Measurements from ENCODE around the gene BCL2.

DNA sequence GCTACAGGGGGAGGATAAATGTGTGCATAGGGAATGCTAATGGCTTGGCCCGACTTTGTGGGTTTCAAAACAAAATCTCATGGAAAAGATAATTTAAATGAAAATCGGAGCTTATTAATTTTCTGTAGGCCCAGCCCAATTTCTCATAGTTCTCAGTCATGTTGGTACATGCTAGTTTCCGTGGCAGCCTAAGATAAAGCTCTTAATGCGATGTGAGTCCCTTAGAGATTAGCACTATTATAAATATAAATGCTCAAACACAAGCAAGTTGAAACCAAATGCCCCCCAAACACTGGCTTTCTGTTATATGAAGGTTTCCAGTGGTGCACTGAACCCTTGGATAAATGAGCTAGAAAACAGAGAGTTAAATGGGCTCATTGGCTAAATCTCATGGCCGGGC is 168.0 kb downstream of the BCL2 start:
- TF ChIP-seq POLR2A (IDR thresholded peaks at IDR 0.05; ENCODE audit: low read depth) (no peak), EP300 (IDR thresholded peaks at IDR 0.05) (no peak)
